Right lobe of liver (tissue), 4 donors: Measurements from ENCODE around the gene CEP350.

ENCODE experiments used
- POLR2A ChIP-seq: fragments of 450-650 bp; IDR thresholded peaks from one replicate; pipeline ENCODE4 v1.6.1; 2017; ENCODE audit warnings: antibody characterized with exemption, mild to moderate bottlenecking
- TF ChIP-seq, protein P1 (sequence below), 4 donors: fragments of 200-600 bp in 3 of 4; fragments of 450-650 bp in 1 of 4; IDR thresholded peaks; one replicate each; pipeline versions ENCODE4 v1.5.1 to v1.8.0; 2016 to 2022; ENCODE audit warnings: antibody characterized with exemption in 4 of 4, mild to moderate bottlenecking in 2 of 4
- donor health status: DM: no; HTN: no; CAD: no.
- donor health status: DM: no; HTN: no; CAD: no.
- donor health status: DM: no; HTN: yes; CAD: no.

GRCh38 chr1:180101411-180101810 is 146.8 kb downstream of the CEP350 start:
- TF ChIP-seq, protein P1, sequence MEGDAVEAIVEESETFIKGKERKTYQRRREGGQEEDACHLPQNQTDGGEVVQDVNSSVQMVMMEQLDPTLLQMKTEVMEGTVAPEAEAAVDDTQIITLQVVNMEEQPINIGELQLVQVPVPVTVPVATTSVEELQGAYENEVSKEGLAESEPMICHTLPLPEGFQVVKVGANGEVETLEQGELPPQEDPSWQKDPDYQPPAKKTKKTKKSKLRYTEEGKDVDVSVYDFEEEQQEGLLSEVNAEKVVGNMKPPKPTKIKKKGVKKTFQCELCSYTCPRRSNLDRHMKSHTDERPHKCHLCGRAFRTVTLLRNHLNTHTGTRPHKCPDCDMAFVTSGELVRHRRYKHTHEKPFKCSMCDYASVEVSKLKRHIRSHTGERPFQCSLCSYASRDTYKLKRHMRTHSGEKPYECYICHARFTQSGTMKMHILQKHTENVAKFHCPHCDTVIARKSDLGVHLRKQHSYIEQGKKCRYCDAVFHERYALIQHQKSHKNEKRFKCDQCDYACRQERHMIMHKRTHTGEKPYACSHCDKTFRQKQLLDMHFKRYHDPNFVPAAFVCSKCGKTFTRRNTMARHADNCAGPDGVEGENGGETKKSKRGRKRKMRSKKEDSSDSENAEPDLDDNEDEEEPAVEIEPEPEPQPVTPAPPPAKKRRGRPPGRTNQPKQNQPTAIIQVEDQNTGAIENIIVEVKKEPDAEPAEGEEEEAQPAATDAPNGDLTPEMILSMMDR (IDR thresholded peaks at IDR 0.05) = no peak
- no peak for TF ChIP-seq POLR2A
